T-cell (primary cell): ENCODE data around the gene NLRC4. TPM values are rescaled to one million over a fixed set of nuclear protein-coding genes. Genes with fewer than 3 reads are reported as not detected.

ENCODE experiments used
- ATAC-seq, 4 experiments: fragments of 200-7000 bp in 3 of 4; fragments of 150-1000 bp in 1 of 4; cut with Tn5 transposase; replicated peaks in 1 of 4; 1 replicate in 3 of 4; 2 replicates in 1 of 4; pipeline ENCODE4 v1.10.0; 2021; ENCODE audit warnings: moderate library complexity in 3 of 4, mild to moderate bottlenecking in 2 of 4, moderate number of reproducible peaks in 1 of 4
- CTCF ChIA-PET, 2 donors: fragments of 300-600 bp; sonication (Branson Sonifier 250); formaldehyde crosslinking; loops; one replicate each; lab custom pipeline; 2022; ENCODE audit warnings: antibody characterized with exemption in 2 of 2; lab: Charles Lee
- POLR2A ChIA-PET, 2 donors: fragments of 300-600 bp; sonication (Branson Sonifier 250); formaldehyde crosslinking; loops; one replicate each; lab custom pipeline; 2022; ENCODE audit warnings: antibody characterized with exemption in 2 of 2; lab: Charles Lee
- DNase-seq, 35 experiments: peaks; one replicate each; pipeline versions ENCODE4 v3.0.0 to v3.0.0-alpha.2; 2013 to 2023
- H3K27ac ChIP-seq: one replicate; pipeline ENCODE4 v1.5.1; 2013; ENCODE audit warnings: low read length
- H3K27me3 ChIP-seq, 2 experiments: replicated peaks in 1 of 2; 1 replicate in 1 of 2; 2 replicates in 1 of 2; pipeline versions ENCODE4 v1.6.1 to v1.7.0; 2013; ENCODE audit warnings: low read length in 1 of 2, mixed read lengths in 1 of 2; ENCODE audit not compliant: control insufficient read depth in 2 of 2, insufficient read depth in 2 of 2; ENCODE audit errors: extremely low read depth in 1 of 2
- H3K36me3 ChIP-seq, 2 donors: 1 replicate in 1 of 2; 2 replicates in 1 of 2; pipeline versions ENCODE4 v1.6.1 to v1.7.0; 2013; ENCODE audit warnings: low read length in 1 of 2; ENCODE audit not compliant: control insufficient read depth in 2 of 2, insufficient read depth in 1 of 2; ENCODE audit errors: extremely low read depth in 1 of 2
- H3K4me1 ChIP-seq, 2 experiments: 1 replicate in 1 of 2; 2 replicates in 1 of 2; pipeline versions ENCODE4 v1.6.1 to v1.7.0; 2013; ENCODE audit warnings: low read length in 2 of 2, mixed read lengths in 1 of 2; ENCODE audit not compliant: insufficient read depth in 2 of 2, control insufficient read depth in 1 of 2; ENCODE audit errors: extremely low read depth in 1 of 2
- H3K4me3 ChIP-seq, 2 donors: 1 replicate in 1 of 2; 2 replicates in 1 of 2; pipeline versions ENCODE4 v1.5.1 to v1.7.0; 2013; ENCODE audit warnings: mild to moderate bottlenecking in 2 of 2, low read length in 1 of 2, moderate library complexity in 1 of 2; ENCODE audit not compliant: control insufficient read depth in 1 of 2; ENCODE audit errors: extremely low read depth in 1 of 2
- H3K9me3 ChIP-seq: 2 replicates; pipeline ENCODE4 v1.7.0; 2013
- H3K27ac Mint-ChIP-seq, 2 donors: one replicate each; pipeline ENCODE4 v1.8.0; 2020 to 2021; ENCODE audit warnings: mild to moderate bottlenecking in 2 of 2, mixed read lengths in 2 of 2
- H3K27me3 Mint-ChIP-seq, 2 donors: one replicate each; pipeline ENCODE4 v1.8.0; 2021 to 2022; ENCODE audit warnings: mixed read lengths in 2 of 2
- H3K36me3 Mint-ChIP-seq: one replicate; pipeline ENCODE4 v1.8.0; 2021; ENCODE audit warnings: mixed read lengths
- H3K4me1 Mint-ChIP-seq, 3 donors: one replicate each; pipeline ENCODE4 v1.8.0; 2020 to 2022; ENCODE audit warnings: mixed read lengths in 3 of 3, mild to moderate bottlenecking in 1 of 3
- H3K4me3 Mint-ChIP-seq, 3 donors: one replicate each; pipeline ENCODE4 v1.8.0; 2020 to 2022; ENCODE audit warnings: mild to moderate bottlenecking in 3 of 3, mixed read lengths in 3 of 3, moderate library complexity in 3 of 3
- H3K9me3 Mint-ChIP-seq, 3 donors: one replicate each; pipeline ENCODE4 v1.8.0; 2020 to 2022; ENCODE audit warnings: mixed read lengths in 3 of 3
- WGBS: methylation state at CpG from one replicate; pipeline ENCODE4 v1.1.5; 2013; ENCODE audit warnings: missing lambda C conversion rate; ENCODE audit not compliant: insufficient coverage; 5-methylcytosine and 5-hydroxymethylcytosine counted together
- total RNA-seq, 35 experiments: library from RNA in 6 of 35; stranded (reverse) in 6 of 35; fragments of 120-200 nt in 1 of 35; gene quantifications; one replicate each; pipeline versions ENCODE4 v1.2.1 to v1.2.4 and lab custom pipeline; 2013 to 2026

The NLRC4 gene
- total RNA-seq, 5 donors from 2014 or later (not counting 1 experiment from before 2014, with no cell fraction given), result 0.13 to 0.20 TPM; not detected in 3

GRCh38 chr2:32258242-32258641 lies 6.4 kb downstream of the NLRC4 start:
- Mint-ChIP-seq H3K4me3 (no peak overlapping the region), H3K36me3 (no peaks in the 10 kb centered on the region), H3K27me3 (peaks cover 7 to 10% of the 10 kb centered on the region in 2 donors), H3K4me1 (peaks cover 0 to 5% (median 0%) of the 10 kb centered on the region in 3 donors), H3K27ac (no peak overlapping the region), H3K9me3 (no peaks in the 10 kb centered on the region)
- no peak overlapping the region for H3K4me3 ChIP-seq
- ChIA-PET POLR2A (no interaction called here), CTCF (interaction anchor here in 1 of 2 donors (0.5 kb wide), 1 partner anchor 204 kb away, joined by 3 read pairs; no protein-coding TSS in a partner anchor)
- H3K36me3 ChIP-seq, result no peaks in the 10 kb centered on the region
- no peaks in the 10 kb centered on the region for H3K9me3 ChIP-seq
- no peak for DNase-seq
- no peaks in the 10 kb centered on the region for H3K4me1 ChIP-seq
- no peak overlapping the region for H3K27ac ChIP-seq
- ATAC-seq, result no peak
- 98% methylated on average over 8 of the region's 13 CpGs for WGBS
- H3K27me3 ChIP-seq, result peaks cover 0 to 8% of the 10 kb centered on the region in 2 experiments

GRCh38 chr2:32250290-32250689 lies 14.4 kb downstream of the NLRC4 start:
- Histone ChIP-seq H3K4me3 (no peak overlapping the region), H3K36me3 (no peaks in the 10 kb centered on the region), H3K27ac (no peak overlapping the region), H3K4me1 (no peaks in the 10 kb centered on the region), H3K27me3 (no peaks in the 10 kb centered on the region), H3K9me3 (no peaks in the 10 kb centered on the region)
- H3K27ac Mint-ChIP-seq, result no peak overlapping the region
- ATAC-seq (no peak), DNase-seq (no peak)
- POLR2A ChIA-PET, result no interaction called here
- 88% methylated on average over 4 of the region's 10 CpGs for WGBS
- H3K4me3 Mint-ChIP-seq, result no peak overlapping the region
- no peaks in the 10 kb centered on the region for H3K9me3 Mint-ChIP-seq
- no peaks in the 10 kb centered on the region for H3K27me3 Mint-ChIP-seq
- no peaks in the 10 kb centered on the region for H3K4me1 Mint-ChIP-seq
- CTCF ChIA-PET, result interaction anchor here in 1 of 2 donors (0.6 kb wide), 1 partner anchor 30 kb away, joined by 3 read pairs; no protein-coding TSS in a partner anchor
- H3K36me3 Mint-ChIP-seq, result no peaks in the 10 kb centered on the region

- Histone ChIP-seq H3K27me3 (no peaks in the 10 kb centered on the region), H3K4me1 (no peaks in the 10 kb centered on the region), H3K27ac (no peak overlapping the region), H3K36me3 (no peaks in the 10 kb centered on the region), H3K4me3 (no peak overlapping the region), H3K9me3 (no peaks in the 10 kb centered on the region)
- no peaks in the 10 kb centered on the region for H3K27me3 Mint-ChIP-seq
- no peak for DNase-seq
- no peaks in the 10 kb centered on the region for H3K4me1 Mint-ChIP-seq
- no peaks in the 10 kb centered on the region for H3K36me3 Mint-ChIP-seq
- ChIA-PET CTCF (interaction anchor here in 1 of 2 donors (0.6 kb wide), 1 partner anchor 38 kb away, joined by 5 read pairs; no protein-coding TSS in a partner anchor), POLR2A (no interaction called here)
- no peak for ATAC-seq
- no peak overlapping the region for H3K27ac Mint-ChIP-seq
- H3K9me3 Mint-ChIP-seq, result no peaks in the 10 kb centered on the region
- WGBS, result 94% methylated on average over 2 of the region's 2 CpGs
- no peak overlapping the region for H3K4me3 Mint-ChIP-seq
These were observed 14.9 kb downstream of the NLRC4 start for GRCh38 chr2:32249731-32250236.

GRCh38 chr2:32248299-32248698 lies 16.4 kb downstream of the NLRC4 start:
- WGBS, result no CpG with 5 or more reads among the region's 3 CpGs
- H3K4me1 ChIP-seq, result no peaks in the 10 kb centered on the region
- Mint-ChIP-seq H3K4me1 (no peaks in the 10 kb centered on the region), H3K27me3 (no peaks in the 10 kb centered on the region), H3K36me3 (no peaks in the 10 kb centered on the region), H3K4me3 (no peak overlapping the region), H3K9me3 (no peaks in the 10 kb centered on the region), H3K27ac (no peak overlapping the region)
- ChIA-PET POLR2A (no interaction called here), CTCF (no interaction called here)
- H3K36me3 ChIP-seq, result no peaks in the 10 kb centered on the region
- H3K27ac ChIP-seq, result no peak overlapping the region
- DNase-seq (no peak), ATAC-seq (no peak)
- H3K9me3 ChIP-seq, result no peaks in the 10 kb centered on the region
- H3K4me3 ChIP-seq, result no peak overlapping the region
- no peaks in the 10 kb centered on the region for H3K27me3 ChIP-seq

GRCh38 chr2:32246911-32247310 lies 17.8 kb downstream of the NLRC4 start:
- no peaks in the 10 kb centered on the region for H3K4me1 ChIP-seq
- H3K27me3 ChIP-seq, result peaks cover 0 to 4% of the 10 kb centered on the region in 2 experiments
- H3K4me3 Mint-ChIP-seq, result no peak overlapping the region
- no peak overlapping the region for H3K4me3 ChIP-seq
- H3K9me3 Mint-ChIP-seq, result no peaks in the 10 kb centered on the region
- no peaks in the 10 kb centered on the region for H3K9me3 ChIP-seq
- CTCF ChIA-PET, result no interaction called here
- no peaks in the 10 kb centered on the region for H3K36me3 Mint-ChIP-seq
- DNase-seq (no peak), ATAC-seq (no peak)
- H3K4me1 Mint-ChIP-seq, result no peaks in the 10 kb centered on the region
- POLR2A ChIA-PET, result no interaction called here
- H3K27ac ChIP-seq, result no peak overlapping the region
- no peak overlapping the region for H3K27ac Mint-ChIP-seq
- H3K36me3 ChIP-seq, result no peaks in the 10 kb centered on the region
- whole genome bisulfite sequencing, result no CpG with 5 or more reads among the region's 4 CpGs
- H3K27me3 Mint-ChIP-seq, result no peaks in the 10 kb centered on the region

GRCh38 chr2:32242331-32242730 lies 22.4 kb downstream of the NLRC4 start:
- Mint-ChIP-seq H3K36me3 (peaks cover 13% of the 10 kb centered on the region), H3K4me3 (no peak overlapping the region), H3K9me3 (no peaks in the 10 kb centered on the region), H3K27me3 (no peaks in the 10 kb centered on the region), H3K4me1 (no peaks in the 10 kb centered on the region), H3K27ac (no peak overlapping the region)
- no peaks in the 10 kb centered on the region for H3K4me1 ChIP-seq
- H3K27me3 ChIP-seq, result peaks cover 0 to 4% of the 10 kb centered on the region in 2 experiments
- no peaks in the 10 kb centered on the region for H3K9me3 ChIP-seq
- no peak overlapping the region for H3K27ac ChIP-seq
- DNase-seq (no peak), ATAC-seq (no peak)
- no CpG with 5 or more reads among the region's 3 CpGs for WGBS
- H3K4me3 ChIP-seq, result no peak overlapping the region
- peaks cover 0 to 5% of the 10 kb centered on the region in 2 donors for H3K36me3 ChIP-seq
- ChIA-PET CTCF (no interaction called here), POLR2A (interaction anchor here in 1 of 2 donors (0.5 kb wide), 1 partner anchor 32 kb away, joined by 6 read pairs; no protein-coding TSS in a partner anchor)
